ENCODE measurements around the gene CTBP2. TPM values are rescaled to one million over a fixed set of nuclear protein-coding genes. Genes with fewer than 3 reads are reported as not detected.

CTBP2 gene
- total and polyA plus RNA-seq, 10 of the 15 experiments (the other 5 are each of a cell fraction or from before 2014, with no cell fraction given): 0.02 to 0.72 (median 0.06) TPM; not detected in 2

GRCh38 chr10:125127110-125127509 lies 33.3 kb downstream of the CTBP2 start:
- FAIRE-seq: no peak
- H3K79me2 ChIP-seq (ENCODE audit: control insufficient read depth, insufficient read depth, low read length): no peaks in the 10 kb centered on the region
- no peak overlapping the region for H3K4me3 ChIP-seq
- peaks cover 1 to 4% of the 10 kb centered on the region in 2 experiments; a peak in 3 of 4 replicates for H3K27me3 ChIP-seq (replicated peaks in 1 of 2; ENCODE audit: control insufficient read depth in 2 of 2, insufficient read depth in 2 of 2, low read length in 1 of 2)
- no peak overlapping the region for H3K27ac ChIP-seq (ENCODE audit: control insufficient read depth, insufficient read depth)
- RAD21 ChIA-PET (ENCODE audit: unreplicated experiment): no interaction called here
- TF ChIP-seq ELK1 (IDR thresholded peaks at IDR 0.05; ENCODE audit: low read depth, low read length): no peak
- no peak for TF ChIP-seq NFIC (IDR thresholded peaks at IDR 0.05; ENCODE audit: low read depth, low read length)
- TF ChIP-seq NFXL1 (IDR thresholded peaks at IDR 0.05; ENCODE audit: borderline replicate concordance): no peak
- no peak for TF ChIP-seq ASH2L (IDR thresholded peaks at IDR 0.05; ENCODE audit: borderline replicate concordance, low read depth)
- no peaks in the 10 kb centered on the region for H3K9me3 ChIP-seq (replicated peaks; ENCODE audit: control insufficient read depth, insufficient read depth, low read length)
- no peak for ATAC-seq
- SMC1A ChIA-PET (ENCODE audit: uncharacterized antibody, unreplicated experiment): no interaction called here
- H3K9ac ChIP-seq (ENCODE audit: control insufficient read depth, insufficient read depth, low read length): no peak overlapping the region
- H2AFZ ChIP-seq (ENCODE audit: control insufficient read depth, low read depth, low read length): no peak overlapping the region
- H4K20me1 ChIP-seq (ENCODE audit: control insufficient read depth, insufficient read depth): no peaks in the 10 kb centered on the region
- CTCF ChIA-PET: no interaction called here
- no peak for DNase-seq (ENCODE audit: low read depth, low spot score)
- no peaks in the 10 kb centered on the region for H3K36me3 ChIP-seq (ENCODE audit: control insufficient read depth in 2 of 2, insufficient read depth in 2 of 2, low read length in 1 of 2)
- no peaks in the 10 kb centered on the region for H3K4me1 ChIP-seq (ENCODE audit: control insufficient read depth, insufficient read depth, low read length)
- POLR2A ChIA-PET: no interaction called here
- in situ Hi-C loops (cut with MboI): no loop called here
- no TSS peak for BruUV-seq (replicated peaks)
- intact Hi-C loops (cut with micrococcal nuclease; ENCODE audit: unreplicated experiment): no loop called here
- 41% methylated on average over 5 of the region's 5 CpGs for WGBS (ENCODE audit: insufficient coverage, insufficient replicate concordance, low lambda C conversion rate, missing lambda C conversion rate)
- H3K4me2 ChIP-seq (ENCODE audit: control insufficient read depth, insufficient read depth): no peak overlapping the region

- in situ Hi-C loops (cut with MboI): no loop called here
- 49% methylated on average over 22 of the region's 22 CpGs for WGBS (ENCODE audit: insufficient coverage, insufficient replicate concordance, low lambda C conversion rate, missing lambda C conversion rate)
- H3K27ac ChIP-seq (ENCODE audit: control insufficient read depth, insufficient read depth): no peak overlapping the region
- no peak for ATAC-seq
- SMC1A ChIA-PET (ENCODE audit: uncharacterized antibody, unreplicated experiment): no interaction called here
- no peaks in the 10 kb centered on the region for H3K79me2 ChIP-seq (ENCODE audit: control insufficient read depth, insufficient read depth, low read length)
- RAD21 ChIA-PET (ENCODE audit: unreplicated experiment): no interaction called here
- POLR2A ChIA-PET: no interaction called here
- no peaks in the 10 kb centered on the region for H3K4me1 ChIP-seq (ENCODE audit: control insufficient read depth, insufficient read depth, low read length)
- no peak overlapping the region for H3K4me2 ChIP-seq (ENCODE audit: control insufficient read depth, insufficient read depth)
- CTCF ChIA-PET: no interaction called here
- no peak for FAIRE-seq
- no TSS peak for BruUV-seq (replicated peaks)
- no peak overlapping the region for H3K4me3 ChIP-seq
- H3K27me3 ChIP-seq (replicated peaks in 1 of 2; ENCODE audit: control insufficient read depth in 2 of 2, insufficient read depth in 2 of 2, low read length in 1 of 2): peaks cover 0 to 1% of the 10 kb centered on the region in 2 experiments; a peak in 2 of 4 replicates
- intact Hi-C loops (cut with micrococcal nuclease; ENCODE audit: unreplicated experiment): no loop called here
- no peaks in the 10 kb centered on the region for H3K9me3 ChIP-seq (replicated peaks; ENCODE audit: control insufficient read depth, insufficient read depth, low read length)
- H4K20me1 ChIP-seq (ENCODE audit: control insufficient read depth, insufficient read depth): no peaks in the 10 kb centered on the region
- H2AFZ ChIP-seq (ENCODE audit: control insufficient read depth, low read depth, low read length): no peak overlapping the region
- DNase-seq (ENCODE audit: low read depth, low spot score): no peak
- H3K36me3 ChIP-seq (ENCODE audit: control insufficient read depth in 2 of 2, insufficient read depth in 2 of 2, low read length in 1 of 2): no peaks in the 10 kb centered on the region
- no peak overlapping the region for H3K9ac ChIP-seq (ENCODE audit: control insufficient read depth, insufficient read depth, low read length)
- TF ChIP-seq RFX5 (IDR thresholded peaks at IDR 0.05; ENCODE audit: low read depth, low read length) (no peak), CREB1 (IDR thresholded peaks at IDR 0.05; ENCODE audit: low read depth) (no peak), IKZF2 (IDR thresholded peaks at IDR 0.05) (no peak), SP1 (IDR thresholded peaks at IDR 0.05; ENCODE audit: low read depth, low read length) (no peak), SREBF1 (IDR thresholded peaks at IDR 0.05; ENCODE audit: low read length) (no peak), USF1 (IDR thresholded peaks at IDR 0.05; ENCODE audit: borderline replicate concordance, extremely low read length, insufficient read depth, low read depth, low read length) (no peak), MEF2B (IDR thresholded peaks at IDR 0.05; ENCODE audit: partially characterized antibody, poor library complexity, severe bottlenecking) (no peak), ATF2 (IDR thresholded peaks at IDR 0.05; ENCODE audit: low read length) (no peak), JUND (IDR thresholded peaks at IDR 0.05; ENCODE audit: low read depth, low read length) (no peak), MTA3 (IDR thresholded peaks at IDR 0.05; ENCODE audit: borderline replicate concordance, low read length) (no peak), TCF7 (IDR thresholded peaks at IDR 0.05; ENCODE audit: borderline replicate concordance) (no peak)
These were observed 34.2 kb downstream of the CTBP2 start for GRCh38 chr10:125125951-125126735.

All from GM12878 (cell line).